Measurements from ENCODE around the gene PLXNA2. TPM values are rescaled to one million over a fixed set of nuclear protein-coding genes. Genes with fewer than 3 reads are reported as not detected.

Gene PLXNA2
- total RNA-seq, 1 donor from 2014 or later: 1.7 TPM

- H3K79me2 ChIP-seq (ENCODE audit: low read depth): no peaks in the 10 kb centered on the region
- H3K9me3 ChIP-seq (ENCODE audit: low read depth): no peaks in the 10 kb centered on the region
- H3K27me3 Mint-ChIP-seq (ENCODE audit: insufficient read depth, low read depth): peaks cover 10% of the 10 kb centered on the region
- no peak for DNase-seq (ENCODE audit: low spot score)
- TF ChIP-seq EZH2 (IDR thresholded peaks at IDR 0.05) (no peak), EZH2phosphoT487 (IDR thresholded peaks at IDR 0.05) (no peak), CTCF (IDR thresholded peaks at IDR 0.05) (no peak)
- H3K36me3 Mint-ChIP-seq: peaks cover 2% of the 10 kb centered on the region
- no peak overlapping the region for H3K27ac ChIP-seq
- peak overlapping the region; percentile 55 for H3K27ac Mint-ChIP-seq
- H2AFZ ChIP-seq (replicated peaks): no peak overlapping the region
- peaks cover 76% of the 10 kb centered on the region for H3K4me1 ChIP-seq
- peaks cover 92% of the 10 kb centered on the region for H3K4me1 Mint-ChIP-seq
- H3K9ac ChIP-seq: no peak overlapping the region
- H3K4me2 ChIP-seq: no peak overlapping the region
- H3F3A ChIP-seq (ENCODE audit: low read depth): peaks cover 26% of the 10 kb centered on the region
- peaks cover 4% of the 10 kb centered on the region for H4K20me1 ChIP-seq (ENCODE audit: low read depth)
- no peaks in the 10 kb centered on the region for H3K9me3 Mint-ChIP-seq
- H3K36me3 ChIP-seq: no peaks in the 10 kb centered on the region
- H3K4me3 Mint-ChIP-seq: no peak overlapping the region
- H3K27me3 ChIP-seq: peaks cover 2% of the 10 kb centered on the region
- H3K4me3 ChIP-seq: no peak overlapping the region
These were observed 8.0 kb downstream of the PLXNA2 start for GRCh38 chr1:208235982-208236761.

GRCh38 chr1:208235356-208235981 lies 8.7 kb downstream of the PLXNA2 start:
- Histone ChIP-seq H3K36me3 (no peaks in the 10 kb centered on the region), H3K27me3 (no peaks in the 10 kb centered on the region), H3K4me2 (no peak overlapping the region), H3K4me3 (no peak overlapping the region), H3F3A (ENCODE audit: low read depth) (peaks cover 26% of the 10 kb centered on the region), H3K9me3 (ENCODE audit: low read depth) (no peaks in the 10 kb centered on the region), H3K79me2 (ENCODE audit: low read depth) (no peaks in the 10 kb centered on the region), H3K27ac (no peak overlapping the region), H2AFZ (replicated peaks) (no peak overlapping the region), H3K4me1 (peaks cover 76% of the 10 kb centered on the region), H3K9ac (no peak overlapping the region), H4K20me1 (ENCODE audit: low read depth) (peaks cover 4% of the 10 kb centered on the region)
- peak overlapping the region; percentile 30 for H3K4me3 Mint-ChIP-seq
- no peak for DNase-seq (ENCODE audit: low spot score)
- H3K9me3 Mint-ChIP-seq: no peaks in the 10 kb centered on the region
- peaks cover 8% of the 10 kb centered on the region for H3K27me3 Mint-ChIP-seq (ENCODE audit: insufficient read depth, low read depth)
- H3K4me1 Mint-ChIP-seq: peaks cover 92% of the 10 kb centered on the region
- H3K36me3 Mint-ChIP-seq: peaks cover 2% of the 10 kb centered on the region
- TF ChIP-seq CTCF (IDR thresholded peaks at IDR 0.05): no peak
- no peak for TF ChIP-seq EZH2 (IDR thresholded peaks at IDR 0.05)
- no peak for TF ChIP-seq EZH2phosphoT487 (IDR thresholded peaks at IDR 0.05)
- H3K27ac Mint-ChIP-seq: peak overlapping the region; percentile 23

GRCh38 chr1:208234721-208235120 lies 9.5 kb downstream of the PLXNA2 start:
- H3K4me3 ChIP-seq: no peak overlapping the region
- H3F3A ChIP-seq (ENCODE audit: low read depth): peaks cover 21% of the 10 kb centered on the region
- no peaks in the 10 kb centered on the region for H3K36me3 ChIP-seq
- no peaks in the 10 kb centered on the region for H3K27me3 ChIP-seq
- peaks cover 4% of the 10 kb centered on the region for H4K20me1 ChIP-seq (ENCODE audit: low read depth)
- peaks cover 69% of the 10 kb centered on the region for H3K4me1 ChIP-seq
- H3K27ac ChIP-seq: no peak overlapping the region
- no peaks in the 10 kb centered on the region for H3K9me3 ChIP-seq (ENCODE audit: low read depth)
- H3K9ac ChIP-seq: no peak overlapping the region
- Mint-ChIP-seq H3K4me1 (peaks cover 85% of the 10 kb centered on the region), H3K9me3 (no peaks in the 10 kb centered on the region), H3K27me3 (ENCODE audit: insufficient read depth, low read depth) (peaks cover 8% of the 10 kb centered on the region), H3K4me3 (no peak overlapping the region), H3K36me3 (peaks cover 2% of the 10 kb centered on the region), H3K27ac (peak overlapping the region; percentile 23)
- H2AFZ ChIP-seq (replicated peaks): no peak overlapping the region
- H3K79me2 ChIP-seq (ENCODE audit: low read depth): no peaks in the 10 kb centered on the region
- DNase-seq (ENCODE audit: low spot score): no peak
- TF ChIP-seq EZH2phosphoT487 (IDR thresholded peaks at IDR 0.05) (no peak), EZH2 (IDR thresholded peaks at IDR 0.05) (no peak), CTCF (IDR thresholded peaks at IDR 0.05) (no peak)
- H3K4me2 ChIP-seq: no peak overlapping the region
